ENCODE data around the gene MFSD12. TPM values are rescaled to one million over a fixed set of nuclear protein-coding genes. Genes with fewer than 3 reads are reported as not detected.

The MFSD12 gene
- total and polyA plus RNA-seq, 2 experiments from 2014 or later = 35.3 to 91.1 TPM

DNA sequence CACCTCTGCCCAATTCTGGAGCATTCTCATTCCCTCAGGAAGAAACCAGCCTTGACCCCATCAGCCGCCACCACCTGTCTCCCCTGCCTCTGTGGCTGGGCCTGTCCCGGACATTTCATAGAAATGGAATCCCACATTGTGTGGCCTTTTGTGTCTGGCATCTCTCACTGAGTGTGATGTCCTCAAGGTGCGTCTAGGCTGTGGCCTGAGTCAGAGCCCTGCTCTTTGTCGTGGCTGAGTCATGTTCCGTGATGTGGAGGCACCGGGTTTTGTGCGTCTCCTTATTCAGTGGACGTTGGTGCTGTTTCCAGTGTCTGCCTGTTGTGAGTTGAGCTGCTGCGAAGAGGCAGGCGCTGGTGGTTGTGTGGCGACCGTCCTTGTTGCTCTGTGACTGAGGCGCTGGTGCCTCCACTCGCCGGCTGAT is 47.8 kb downstream of the MFSD12 start:
- ATAC-seq = no peak
- H3K27me3 ChIP-seq (ENCODE audit: insufficient read depth) = no peaks in the 10 kb centered on the region
- H3F3A ChIP-seq (replicated peaks; ENCODE audit: low read depth) = no peaks in the 10 kb centered on the region
- Mint-ChIP-seq H3K36me3 (ENCODE audit: low read depth) (peaks cover 11% of the 10 kb centered on the region; the same call in 2 of the 3 replicates), H3K9me3 (no peaks in the 10 kb centered on the region), H3K4me3 (peak overlapping the region; percentile 3; the same call in 1 of the 3 replicates), H3K4me1 (peaks cover 13% of the 10 kb centered on the region), H3K27ac (no peak overlapping the region), H3K27me3 (ENCODE audit: insufficient read depth, low read depth, poor library complexity) (peaks cover 27% of the 10 kb centered on the region)
- H3K79me2 ChIP-seq (replicated peaks; ENCODE audit: insufficient read depth) = peaks cover 49% of the 10 kb centered on the region
- no peak overlapping the region for H2AFZ ChIP-seq
- H3K9me2 ChIP-seq (ENCODE audit: insufficient read depth) = no peaks in the 10 kb centered on the region
- no peak overlapping the region for H3K27ac ChIP-seq (ENCODE audit: low read depth)
- TF ChIP-seq ZNF331 (CRISPR knock-in tag; IDR thresholded peaks at IDR 0.05; ENCODE audit: low read depth) (no peak), CREB1 (CRISPR knock-in tag; IDR thresholded peaks at IDR 0.05; ENCODE audit: low read depth) (no peak), EZH2phosphoT487 (IDR thresholded peaks at IDR 0.05; ENCODE audit: unreplicated experiment) (no peak), JUNB (IDR thresholded peaks at IDR 0.05; ENCODE audit: unreplicated experiment) (no peak), EZH2 (IDR thresholded peaks at IDR 0.05; ENCODE audit: low read depth, unreplicated experiment) (no peak)
- peaks cover 15% of the 10 kb centered on the region for H3K4me1 ChIP-seq (ENCODE audit: insufficient read depth)
- no peak for DNase-seq (ENCODE audit: low spot score)
- H3K4me2 ChIP-seq = no peak overlapping the region
- no peaks in the 10 kb centered on the region for H3K36me3 ChIP-seq (ENCODE audit: insufficient read depth)
- peaks cover 7% of the 10 kb centered on the region; the same call in 1 of the 2 replicates for H4K20me1 ChIP-seq (replicated peaks; ENCODE audit: insufficient read depth)
- H3K4me3 ChIP-seq = no peak overlapping the region

GRCh38 chr19:3508771-3509535 is 48.4 kb downstream of the MFSD12 start:
- H2AFZ ChIP-seq = no peak overlapping the region
- H3K27me3 Mint-ChIP-seq (ENCODE audit: insufficient read depth, low read depth, poor library complexity) = peaks cover 27% of the 10 kb centered on the region
- H3K27ac Mint-ChIP-seq = no peak overlapping the region
- no peak overlapping the region for H3K4me2 ChIP-seq
- no peak overlapping the region for H3K4me3 ChIP-seq
- H3K4me1 ChIP-seq (ENCODE audit: insufficient read depth) = peaks cover 15% of the 10 kb centered on the region
- H3K79me2 ChIP-seq (replicated peaks; ENCODE audit: insufficient read depth) = peaks cover 43% of the 10 kb centered on the region
- H3K4me1 Mint-ChIP-seq = peaks cover 14% of the 10 kb centered on the region
- peaks cover 11% of the 10 kb centered on the region; the same call in 2 of the 3 replicates for H3K36me3 Mint-ChIP-seq (ENCODE audit: low read depth)
- ATAC-seq = no peak
- no peaks in the 10 kb centered on the region for H3K9me3 Mint-ChIP-seq
- H3K27me3 ChIP-seq (ENCODE audit: insufficient read depth) = no peaks in the 10 kb centered on the region
- DNase-seq (ENCODE audit: low spot score) = no peak
- peaks cover 7% of the 10 kb centered on the region; the same call in 1 of the 2 replicates for H4K20me1 ChIP-seq (replicated peaks; ENCODE audit: insufficient read depth)
- H3K36me3 ChIP-seq (ENCODE audit: insufficient read depth) = no peaks in the 10 kb centered on the region
- no peak overlapping the region for H3K27ac ChIP-seq (ENCODE audit: low read depth)
- H3K4me3 Mint-ChIP-seq = peak overlapping the region; percentile 30; the same call in 1 of the 3 replicates
- no peaks in the 10 kb centered on the region for H3F3A ChIP-seq (replicated peaks; ENCODE audit: low read depth)
- H3K9me2 ChIP-seq (ENCODE audit: insufficient read depth) = no peaks in the 10 kb centered on the region
- TF ChIP-seq, protein P1, sequence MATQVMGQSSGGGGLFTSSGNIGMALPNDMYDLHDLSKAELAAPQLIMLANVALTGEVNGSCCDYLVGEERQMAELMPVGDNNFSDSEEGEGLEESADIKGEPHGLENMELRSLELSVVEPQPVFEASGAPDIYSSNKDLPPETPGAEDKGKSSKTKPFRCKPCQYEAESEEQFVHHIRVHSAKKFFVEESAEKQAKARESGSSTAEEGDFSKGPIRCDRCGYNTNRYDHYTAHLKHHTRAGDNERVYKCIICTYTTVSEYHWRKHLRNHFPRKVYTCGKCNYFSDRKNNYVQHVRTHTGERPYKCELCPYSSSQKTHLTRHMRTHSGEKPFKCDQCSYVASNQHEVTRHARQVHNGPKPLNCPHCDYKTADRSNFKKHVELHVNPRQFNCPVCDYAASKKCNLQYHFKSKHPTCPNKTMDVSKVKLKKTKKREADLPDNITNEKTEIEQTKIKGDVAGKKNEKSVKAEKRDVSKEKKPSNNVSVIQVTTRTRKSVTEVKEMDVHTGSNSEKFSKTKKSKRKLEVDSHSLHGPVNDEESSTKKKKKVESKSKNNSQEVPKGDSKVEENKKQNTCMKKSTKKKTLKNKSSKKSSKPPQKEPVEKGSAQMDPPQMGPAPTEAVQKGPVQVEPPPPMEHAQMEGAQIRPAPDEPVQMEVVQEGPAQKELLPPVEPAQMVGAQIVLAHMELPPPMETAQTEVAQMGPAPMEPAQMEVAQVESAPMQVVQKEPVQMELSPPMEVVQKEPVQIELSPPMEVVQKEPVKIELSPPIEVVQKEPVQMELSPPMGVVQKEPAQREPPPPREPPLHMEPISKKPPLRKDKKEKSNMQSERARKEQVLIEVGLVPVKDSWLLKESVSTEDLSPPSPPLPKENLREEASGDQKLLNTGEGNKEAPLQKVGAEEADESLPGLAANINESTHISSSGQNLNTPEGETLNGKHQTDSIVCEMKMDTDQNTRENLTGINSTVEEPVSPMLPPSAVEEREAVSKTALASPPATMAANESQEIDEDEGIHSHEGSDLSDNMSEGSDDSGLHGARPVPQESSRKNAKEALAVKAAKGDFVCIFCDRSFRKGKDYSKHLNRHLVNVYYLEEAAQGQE (IDR thresholded peaks at IDR 0.05; ENCODE audit: unreplicated experiment) = no peak
- no peak for TF ChIP-seq ETS1 (IDR thresholded peaks at IDR 0.05)
- no peak for TF ChIP-seq ZNF331 (CRISPR knock-in tag; IDR thresholded peaks at IDR 0.05; ENCODE audit: low read depth)
- no peak for TF ChIP-seq STAT1 (IDR thresholded peaks at IDR 0.05; ENCODE audit: unreplicated experiment)
- TF ChIP-seq EZH2 (IDR thresholded peaks at IDR 0.05; ENCODE audit: low read depth, unreplicated experiment) = no peak
- TF ChIP-seq, protein P2, sequence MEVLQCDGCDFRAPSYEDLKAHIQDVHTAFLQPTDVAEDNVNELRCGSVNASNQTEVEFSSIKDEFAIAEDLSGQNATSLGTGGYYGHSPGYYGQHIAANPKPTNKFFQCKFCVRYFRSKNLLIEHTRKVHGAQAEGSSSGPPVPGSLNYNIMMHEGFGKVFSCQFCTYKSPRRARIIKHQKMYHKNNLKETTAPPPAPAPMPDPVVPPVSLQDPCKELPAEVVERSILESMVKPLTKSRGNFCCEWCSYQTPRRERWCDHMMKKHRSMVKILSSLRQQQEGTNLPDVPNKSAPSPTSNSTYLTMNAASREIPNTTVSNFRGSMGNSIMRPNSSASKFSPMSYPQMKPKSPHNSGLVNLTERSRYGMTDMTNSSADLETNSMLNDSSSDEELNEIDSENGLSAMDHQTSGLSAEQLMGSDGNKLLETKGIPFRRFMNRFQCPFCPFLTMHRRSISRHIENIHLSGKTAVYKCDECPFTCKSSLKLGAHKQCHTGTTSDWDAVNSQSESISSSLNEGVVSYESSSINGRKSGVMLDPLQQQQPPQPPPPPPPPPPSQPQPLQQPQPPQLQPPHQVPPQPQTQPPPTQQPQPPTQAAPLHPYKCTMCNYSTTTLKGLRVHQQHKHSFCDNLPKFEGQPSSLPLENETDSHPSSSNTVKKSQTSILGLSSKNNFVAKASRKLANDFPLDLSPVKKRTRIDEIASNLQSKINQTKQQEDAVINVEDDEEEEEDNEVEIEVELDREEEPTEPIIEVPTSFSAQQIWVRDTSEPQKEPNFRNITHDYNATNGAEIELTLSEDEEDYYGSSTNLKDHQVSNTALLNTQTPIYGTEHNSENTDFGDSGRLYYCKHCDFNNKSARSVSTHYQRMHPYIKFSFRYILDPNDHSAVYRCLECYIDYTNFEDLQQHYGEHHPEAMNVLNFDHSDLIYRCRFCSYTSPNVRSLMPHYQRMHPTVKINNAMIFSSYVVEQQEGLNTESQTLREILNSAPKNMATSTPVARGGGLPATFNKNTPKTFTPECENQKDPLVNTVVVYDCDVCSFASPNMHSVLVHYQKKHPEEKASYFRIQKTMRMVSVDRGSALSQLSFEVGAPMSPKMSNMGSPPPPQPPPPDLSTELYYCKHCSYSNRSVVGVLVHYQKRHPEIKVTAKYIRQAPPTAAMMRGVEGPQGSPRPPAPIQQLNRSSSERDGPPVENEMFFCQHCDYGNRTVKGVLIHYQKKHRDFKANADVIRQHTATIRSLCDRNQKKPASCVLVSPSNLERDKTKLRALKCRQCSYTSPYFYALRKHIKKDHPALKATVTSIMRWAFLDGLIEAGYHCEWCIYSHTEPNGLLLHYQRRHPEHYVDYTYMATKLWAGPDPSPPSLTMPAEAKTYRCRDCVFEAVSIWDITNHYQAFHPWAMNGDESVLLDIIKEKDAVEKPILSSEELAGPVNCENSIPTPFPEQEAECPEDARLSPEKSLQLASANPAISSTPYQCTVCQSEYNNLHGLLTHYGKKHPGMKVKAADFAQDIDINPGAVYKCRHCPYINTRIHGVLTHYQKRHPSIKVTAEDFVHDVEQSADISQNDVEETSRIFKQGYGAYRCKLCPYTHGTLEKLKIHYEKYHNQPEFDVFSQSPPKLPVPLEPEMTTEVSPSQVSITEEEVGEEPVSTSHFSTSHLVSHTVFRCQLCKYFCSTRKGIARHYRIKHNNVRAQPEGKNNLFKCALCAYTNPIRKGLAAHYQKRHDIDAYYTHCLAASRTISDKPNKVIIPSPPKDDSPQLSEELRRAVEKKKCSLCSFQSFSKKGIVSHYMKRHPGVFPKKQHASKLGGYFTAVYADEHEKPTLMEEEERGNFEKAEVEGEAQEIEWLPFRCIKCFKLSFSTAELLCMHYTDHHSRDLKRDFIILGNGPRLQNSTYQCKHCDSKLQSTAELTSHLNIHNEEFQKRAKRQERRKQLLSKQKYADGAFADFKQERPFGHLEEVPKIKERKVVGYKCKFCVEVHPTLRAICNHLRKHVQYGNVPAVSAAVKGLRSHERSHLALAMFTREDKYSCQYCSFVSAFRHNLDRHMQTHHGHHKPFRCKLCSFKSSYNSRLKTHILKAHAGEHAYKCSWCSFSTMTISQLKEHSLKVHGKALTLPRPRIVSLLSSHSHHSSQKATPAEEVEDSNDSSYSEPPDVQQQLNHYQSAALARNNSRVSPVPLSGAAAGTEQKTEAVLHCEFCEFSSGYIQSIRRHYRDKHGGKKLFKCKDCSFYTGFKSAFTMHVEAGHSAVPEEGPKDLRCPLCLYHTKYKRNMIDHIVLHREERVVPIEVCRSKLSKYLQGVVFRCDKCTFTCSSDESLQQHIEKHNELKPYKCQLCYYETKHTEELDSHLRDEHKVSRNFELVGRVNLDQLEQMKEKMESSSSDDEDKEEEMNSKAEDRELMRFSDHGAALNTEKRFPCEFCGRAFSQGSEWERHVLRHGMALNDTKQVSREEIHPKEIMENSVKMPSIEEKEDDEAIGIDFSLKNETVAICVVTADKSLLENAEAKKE (CRISPR knock-in tag; IDR thresholded peaks at IDR 0.05) = no peak
- no peak for TF ChIP-seq EZH2phosphoT487 (IDR thresholded peaks at IDR 0.05; ENCODE audit: unreplicated experiment)
- TF ChIP-seq JUNB (IDR thresholded peaks at IDR 0.05; ENCODE audit: unreplicated experiment) = no peak

All from GM23338 (cell line).